ENCODE results near the gene FAM124A.

- TF ChIP-seq CTCF (conservative IDR thresholded peaks at IDR 0.05; ENCODE audit: low read length): no peak
- no peak for TF ChIP-seq EZH2phosphoT487 (IDR thresholded peaks at IDR 0.05; ENCODE audit: borderline replicate concordance, low read depth, low read length)
These were observed 102.7 kb downstream of the FAM124A start for GRCh38 chr13:51324714-51325420.

Measured in OCI-LY7 (cell line).